Gastrocnemius medialis (tissue), 4 donors: ENCODE results near the gene MYL6B.

Experiments used
- CTCF ChIP-seq, 5 experiments: fragments of 450-650 bp in 3 of 5; fragments of 200-600 bp in 2 of 5; sonication (generic) in 2 of 5; IDR thresholded peaks in 4 of 5; conservative IDR thresholded peaks in 1 of 5; 1 replicate in 4 of 5; 2 replicates in 1 of 5; pipeline ENCODE4 v1.5.1; 2016 to 2019; ENCODE audit warnings: antibody characterized with exemption in 5 of 5, mild to moderate bottlenecking in 3 of 5, moderate library complexity in 3 of 5
- POLR2A ChIP-seq, 2 donors: fragments of 450-650 bp; IDR thresholded peaks; one replicate each; pipeline ENCODE4 v1.6.1; 2017; ENCODE audit warnings: antibody characterized with exemption in 2 of 2, mild to moderate bottlenecking in 2 of 2, moderate library complexity in 2 of 2

GRCh38 chr12:56107242-56107641 lies 45.1 kb upstream of the MYL6B start:
- no peak for TF ChIP-seq CTCF (IDR thresholded peaks at IDR 0.05 in 4 of 5, conservative IDR thresholded peaks at IDR 0.05 in 1 of 5)
- no peak for TF ChIP-seq POLR2A (IDR thresholded peaks at IDR 0.05)
